Loucy (cell line): Measurements from ENCODE around the gene PSMC1.

Source experiments
- H2AFZ ChIP-seq: fragments of 200-600 bp; sonication (generic); 2 replicates; pipeline ENCODE4 v1.6.0; 2016; ENCODE audit warnings: antibody characterized with exemption, mild to moderate bottlenecking, low read length, moderate library complexity
- H3F3A ChIP-seq: fragments of 200-600 bp; 2 replicates; pipeline ENCODE4 v1.6.0; 2016; ENCODE audit warnings: antibody characterized with exemption, low read depth, mild to moderate bottlenecking
- H3K27me3 ChIP-seq: fragments of 200-600 bp; sonication (generic); 2 replicates; pipeline ENCODE4 v1.6.1; 2014; ENCODE audit warnings: low read length, mild to moderate bottlenecking; ENCODE audit not compliant: insufficient read depth, poor library complexity, severe bottlenecking
- H3K36me3 ChIP-seq: fragments of 200-600 bp; sonication (generic); 2 replicates; pipeline ENCODE4 v1.6.1; 2016; ENCODE audit warnings: low read length; ENCODE audit not compliant: insufficient read depth
- H3K4me1 ChIP-seq: fragments of 200-600 bp; sonication (generic); 2 replicates; pipeline ENCODE4 v1.5.1; 2014; ENCODE audit warnings: low read length, mild to moderate bottlenecking; ENCODE audit not compliant: insufficient read depth, poor library complexity, severe bottlenecking
- H3K4me2 ChIP-seq: fragments of 200-600 bp; sonication (generic); 2 replicates; pipeline ENCODE4 v1.6.0; 2014; ENCODE audit warnings: antibody characterized with exemption, low read length, low read depth, mild to moderate bottlenecking; ENCODE audit not compliant: poor library complexity, severe bottlenecking
- H3K4me3 ChIP-seq: fragments of 200-600 bp; sonication (generic); 2 replicates; pipeline ENCODE4 v1.5.1; 2014; ENCODE audit warnings: low read length, mild to moderate bottlenecking, mixed read lengths; ENCODE audit not compliant: poor library complexity, severe bottlenecking
- H3K79me2 ChIP-seq: fragments of 200-600 bp; sonication (generic); 2 replicates; pipeline ENCODE4 v1.6.1; 2014; ENCODE audit warnings: low read length; ENCODE audit not compliant: insufficient read depth
- H3K9ac ChIP-seq: fragments of 200-600 bp; sonication (generic); 2 replicates; pipeline ENCODE4 v1.6.0; 2014; ENCODE audit warnings: mild to moderate bottlenecking, low read depth, low read length, moderate library complexity; ENCODE audit not compliant: poor library complexity, severe bottlenecking
- H3K9me2 ChIP-seq: fragments of 200-600 bp; sonication (generic); replicated peaks from 2 replicates; pipeline ENCODE4 v1.6.1; 2016; ENCODE audit warnings: low read depth, low read length, mixed read lengths
- H3K9me3 ChIP-seq: fragments of 200-600 bp; sonication (generic); 2 replicates; pipeline ENCODE4 v1.6.1; 2014; ENCODE audit warnings: mild to moderate bottlenecking, antibody characterized with exemption, low read length, low read depth; ENCODE audit not compliant: insufficient read depth
- H4K20me1 ChIP-seq: fragments of 200-600 bp; sonication (generic); 2 replicates; pipeline ENCODE4 v1.6.0; 2014; ENCODE audit warnings: antibody characterized with exemption, low read length, mild to moderate bottlenecking; ENCODE audit not compliant: insufficient read depth, poor library complexity, severe bottlenecking
- EZH2phosphoT487 ChIP-seq: fragments of 200-600 bp; IDR thresholded peaks from 2 replicates; pipeline ENCODE4 v1.6.1; 2018; ENCODE audit warnings: antibody characterized with exemption, mild to moderate bottlenecking, moderate library complexity, borderline replicate concordance
- TF ChIP-seq, protein P1 (sequence below): fragments of 200-600 bp; sonication (generic); conservative IDR thresholded peaks from 2 replicates; pipeline ENCODE4 v1.5.1; 2014; ENCODE audit warnings: mild to moderate bottlenecking, antibody characterized with exemption, low read length

The PSMC1 gene

DNA sequence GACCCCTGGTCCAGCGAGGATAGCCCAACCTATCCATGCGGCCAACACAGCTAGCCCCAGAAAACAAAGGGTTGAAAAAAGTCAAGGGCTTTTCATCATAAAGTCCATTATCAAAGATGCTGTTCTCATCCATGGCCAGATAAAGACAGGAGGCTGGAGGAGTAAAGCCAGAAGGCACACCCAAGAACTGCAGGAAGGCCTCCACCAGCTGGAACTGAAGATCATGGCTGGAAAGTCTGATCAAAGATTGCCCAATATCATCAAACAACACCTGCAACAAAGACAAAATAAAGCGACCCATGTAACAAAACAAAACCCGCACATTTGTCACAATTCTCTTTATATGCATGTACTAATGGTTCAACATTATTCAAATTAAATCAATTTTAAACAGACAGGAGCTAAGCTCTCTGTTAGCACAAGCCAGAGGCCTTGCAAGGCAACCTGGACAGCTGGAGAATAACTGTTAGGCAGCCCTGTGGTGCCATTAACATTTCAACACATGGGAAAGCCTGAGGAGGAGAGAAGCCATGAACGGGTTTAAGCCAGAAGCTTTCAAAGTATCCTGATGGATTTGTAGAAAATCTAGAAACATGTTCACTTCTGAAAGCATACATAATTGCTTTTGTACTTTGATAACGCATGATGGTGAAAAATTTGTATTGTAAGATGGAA is 34.1 kb downstream of the PSMC1 start:
- no peaks in the 10 kb centered on the region for H3K9me2 ChIP-seq
- H4K20me1 ChIP-seq, result no peaks in the 10 kb centered on the region
- no peaks in the 10 kb centered on the region for H3K4me1 ChIP-seq
- H3K36me3 ChIP-seq, result peaks cover 70% of the 10 kb centered on the region; the same call in 1 of the 2 replicates
- H3K79me2 ChIP-seq, result no peaks in the 10 kb centered on the region
- no peak overlapping the region for H3K4me3 ChIP-seq
- H3K9ac ChIP-seq, result no peak overlapping the region
- no peaks in the 10 kb centered on the region for H3F3A ChIP-seq
- no peaks in the 10 kb centered on the region for H3K9me3 ChIP-seq
- TF ChIP-seq, protein P1, sequence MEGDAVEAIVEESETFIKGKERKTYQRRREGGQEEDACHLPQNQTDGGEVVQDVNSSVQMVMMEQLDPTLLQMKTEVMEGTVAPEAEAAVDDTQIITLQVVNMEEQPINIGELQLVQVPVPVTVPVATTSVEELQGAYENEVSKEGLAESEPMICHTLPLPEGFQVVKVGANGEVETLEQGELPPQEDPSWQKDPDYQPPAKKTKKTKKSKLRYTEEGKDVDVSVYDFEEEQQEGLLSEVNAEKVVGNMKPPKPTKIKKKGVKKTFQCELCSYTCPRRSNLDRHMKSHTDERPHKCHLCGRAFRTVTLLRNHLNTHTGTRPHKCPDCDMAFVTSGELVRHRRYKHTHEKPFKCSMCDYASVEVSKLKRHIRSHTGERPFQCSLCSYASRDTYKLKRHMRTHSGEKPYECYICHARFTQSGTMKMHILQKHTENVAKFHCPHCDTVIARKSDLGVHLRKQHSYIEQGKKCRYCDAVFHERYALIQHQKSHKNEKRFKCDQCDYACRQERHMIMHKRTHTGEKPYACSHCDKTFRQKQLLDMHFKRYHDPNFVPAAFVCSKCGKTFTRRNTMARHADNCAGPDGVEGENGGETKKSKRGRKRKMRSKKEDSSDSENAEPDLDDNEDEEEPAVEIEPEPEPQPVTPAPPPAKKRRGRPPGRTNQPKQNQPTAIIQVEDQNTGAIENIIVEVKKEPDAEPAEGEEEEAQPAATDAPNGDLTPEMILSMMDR, result no peak
- no peak for TF ChIP-seq EZH2phosphoT487
- H2AFZ ChIP-seq, result no peak overlapping the region
- H3K27me3 ChIP-seq, result no peaks in the 10 kb centered on the region
- no peak overlapping the region for H3K4me2 ChIP-seq

DNA sequence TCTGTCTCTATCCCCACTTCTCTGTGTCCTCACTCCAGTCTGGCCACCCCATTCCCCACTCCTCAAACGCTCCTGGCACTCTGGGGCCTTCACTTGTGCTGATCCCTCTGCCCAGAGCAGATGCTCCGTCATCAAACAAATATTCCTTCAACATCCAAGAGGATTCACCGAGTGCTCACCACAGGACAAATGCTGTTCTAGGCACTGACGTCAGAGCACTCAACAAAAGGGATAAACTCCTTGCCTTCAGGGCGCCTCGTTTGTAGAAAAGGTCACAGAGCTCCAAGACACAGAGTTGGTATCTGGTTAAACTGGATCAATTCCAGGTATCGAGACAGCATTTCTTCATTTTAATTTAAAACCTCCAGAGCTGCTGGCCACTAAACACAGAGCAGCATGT is 35.3 kb downstream of the PSMC1 start:
- no peaks in the 10 kb centered on the region for H3K79me2 ChIP-seq
- no peaks in the 10 kb centered on the region for H3F3A ChIP-seq
- no peak overlapping the region for H3K9ac ChIP-seq
- no peak for TF ChIP-seq EZH2phosphoT487
- TF ChIP-seq, protein P1, result no peak
- H4K20me1 ChIP-seq, result no peaks in the 10 kb centered on the region
- H3K4me2 ChIP-seq, result no peak overlapping the region
- H3K27me3 ChIP-seq, result no peaks in the 10 kb centered on the region
- H3K4me1 ChIP-seq, result no peaks in the 10 kb centered on the region
- H3K9me2 ChIP-seq, result no peaks in the 10 kb centered on the region
- no peak overlapping the region for H3K4me3 ChIP-seq
- H2AFZ ChIP-seq, result no peak overlapping the region
- H3K36me3 ChIP-seq, result peaks cover 70% of the 10 kb centered on the region; the same call in 1 of the 2 replicates
- H3K9me3 ChIP-seq, result no peaks in the 10 kb centered on the region

DNA sequence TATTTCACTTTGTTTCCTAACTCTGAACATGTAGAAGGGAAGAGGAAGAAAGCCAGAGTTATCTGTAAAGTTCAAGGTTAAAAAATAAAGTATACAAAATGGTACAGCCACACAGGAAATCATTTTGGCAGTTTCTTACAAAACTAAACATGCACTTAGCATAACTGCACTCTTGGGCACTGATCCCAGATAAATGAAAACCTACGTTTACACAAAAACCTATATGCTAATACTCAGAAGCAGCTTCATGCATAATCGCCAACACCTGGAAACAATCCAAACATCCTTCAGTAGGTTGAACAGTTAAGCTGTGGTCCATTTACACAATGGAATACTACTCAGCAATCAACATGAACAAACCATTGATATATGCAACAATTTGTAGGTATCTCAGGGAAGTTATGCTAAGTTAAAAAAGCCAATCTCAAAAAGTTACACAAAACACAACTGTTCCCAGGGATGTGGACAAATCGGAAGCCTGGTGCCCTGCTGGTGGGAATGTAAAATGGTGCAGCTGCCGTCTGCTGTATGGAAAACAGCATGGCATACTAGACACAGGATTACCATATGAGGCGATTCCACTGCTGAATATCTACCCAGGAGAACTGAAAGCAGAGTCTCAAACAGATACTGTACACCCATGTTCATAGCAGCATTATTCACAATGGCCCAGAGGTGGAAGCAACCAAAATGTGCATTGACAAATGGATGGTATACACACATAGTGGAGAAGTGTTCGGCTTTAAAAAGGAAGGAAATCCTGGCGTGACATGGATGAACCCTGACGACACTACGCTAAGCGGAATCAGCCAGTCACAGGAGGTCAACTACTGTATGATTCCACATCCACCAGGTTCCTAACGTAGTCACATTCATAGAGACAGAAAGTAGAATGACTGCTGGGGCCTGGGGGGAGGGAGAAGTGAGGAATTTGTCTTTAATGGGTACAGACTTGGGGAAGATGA is 37.7 kb downstream of the PSMC1 start:
- no peaks in the 10 kb centered on the region for H3K9me3 ChIP-seq
- no peaks in the 10 kb centered on the region for H3K79me2 ChIP-seq
- H3K9me2 ChIP-seq, result no peaks in the 10 kb centered on the region
- H3K36me3 ChIP-seq, result peaks cover 66% of the 10 kb centered on the region; the same call in 1 of the 2 replicates
- TF ChIP-seq, protein P1, result no peak
- no peak for TF ChIP-seq EZH2phosphoT487
- H3K27me3 ChIP-seq, result no peaks in the 10 kb centered on the region
- no peak overlapping the region for H2AFZ ChIP-seq
- H3F3A ChIP-seq, result no peaks in the 10 kb centered on the region
- no peak overlapping the region for H3K4me2 ChIP-seq
- no peak overlapping the region for H3K4me3 ChIP-seq
- H3K9ac ChIP-seq, result no peak overlapping the region
- no peaks in the 10 kb centered on the region for H3K4me1 ChIP-seq
- no peaks in the 10 kb centered on the region for H4K20me1 ChIP-seq
